GM12892 (cell line): ENCODE data around the gene ZNF276.

Experiments used
- POLR2A ChIP-seq: IDR thresholded peaks from 2 replicates; pipeline ENCODE4 v1.6.1; 2011; ENCODE audit warnings: low read depth, low read length, control low read depth
- POLR2AphosphoS5 ChIP-seq: IDR thresholded peaks from 2 replicates; pipeline ENCODE4 v1.6.1; 2011; ENCODE audit warnings: low read depth, low read length, control low read depth

GRCh38 chr16:89697616-89698331, 23.6 kb upstream of the ZNF276 start:
- TF ChIP-seq POLR2AphosphoS5: no peak
- TF ChIP-seq POLR2A: no peak
